ENCODE measurements around the gene FST. TPM values are rescaled to one million over a fixed set of nuclear protein-coding genes. Genes with fewer than 3 reads are reported as not detected.

The FST gene
- total and polyA plus RNA-seq, 2 of the 13 experiments (the other 11 are each of a cell fraction or from before 2014, with no cell fraction given): 38.6 to 136 TPM

- TF ChIP-seq PAXIP1 (CRISPR knock-in tag; conservative IDR thresholded peaks at IDR 0.05): peak; percentile 100
- no peak for TF ChIP-seq ZNF558 (CRISPR knock-in tag; IDR thresholded peaks at IDR 0.05; ENCODE audit: borderline replicate concordance)
- TF ChIP-seq, protein P1, sequence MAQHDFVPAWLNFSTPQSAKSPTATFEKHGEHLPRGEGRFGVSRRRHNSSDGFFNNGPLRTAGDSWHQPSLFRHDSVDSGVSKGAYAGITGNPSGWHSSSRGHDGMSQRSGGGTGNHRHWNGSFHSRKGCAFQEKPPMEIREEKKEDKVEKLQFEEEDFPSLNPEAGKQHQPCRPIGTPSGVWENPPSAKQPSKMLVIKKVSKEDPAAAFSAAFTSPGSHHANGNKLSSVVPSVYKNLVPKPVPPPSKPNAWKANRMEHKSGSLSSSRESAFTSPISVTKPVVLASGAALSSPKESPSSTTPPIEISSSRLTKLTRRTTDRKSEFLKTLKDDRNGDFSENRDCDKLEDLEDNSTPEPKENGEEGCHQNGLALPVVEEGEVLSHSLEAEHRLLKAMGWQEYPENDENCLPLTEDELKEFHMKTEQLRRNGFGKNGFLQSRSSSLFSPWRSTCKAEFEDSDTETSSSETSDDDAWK (CRISPR knock-in tag; IDR thresholded peaks at IDR 0.05): no peak
- peak; percentile 98 for TF ChIP-seq ZNF746 (CRISPR knock-in tag; IDR thresholded peaks at IDR 0.05)
- TF ChIP-seq DMAP1 (CRISPR knock-in tag; IDR thresholded peaks at IDR 0.05): peak; percentile 62; the same call in 1 of the 2 replicates
- no peak for TF ChIP-seq HOXA9 (CRISPR knock-in tag; IDR thresholded peaks at IDR 0.05; ENCODE audit: borderline replicate concordance)
- TF ChIP-seq ZNF317 (CRISPR knock-in tag; IDR thresholded peaks at IDR 0.05): peak; percentile 86
- TF ChIP-seq SOX5 (CRISPR knock-in tag; IDR thresholded peaks at IDR 0.05; ENCODE audit: borderline replicate concordance): peak; percentile 97
- TF ChIP-seq KDM1A (CRISPR knock-in tag; IDR thresholded peaks at IDR 0.05): peak; percentile 92
- no peak for TF ChIP-seq RFX5 (IDR thresholded peaks at IDR 0.05; ENCODE audit: low read depth, low read length)
- no peak for TF ChIP-seq POLR2AphosphoS2 (IDR thresholded peaks at IDR 0.05; ENCODE audit: low read depth, low read length)
- peak; percentile 98 for TF ChIP-seq ZBTB20 (CRISPR knock-in tag; IDR thresholded peaks at IDR 0.05; ENCODE audit: borderline replicate concordance, low read depth)
- TF ChIP-seq ZNF460 (CRISPR knock-in tag; IDR thresholded peaks at IDR 0.05; ENCODE audit: borderline replicate concordance): peak; percentile 40; the same call in 1 of the 2 replicates
- TF ChIP-seq, protein P2, sequence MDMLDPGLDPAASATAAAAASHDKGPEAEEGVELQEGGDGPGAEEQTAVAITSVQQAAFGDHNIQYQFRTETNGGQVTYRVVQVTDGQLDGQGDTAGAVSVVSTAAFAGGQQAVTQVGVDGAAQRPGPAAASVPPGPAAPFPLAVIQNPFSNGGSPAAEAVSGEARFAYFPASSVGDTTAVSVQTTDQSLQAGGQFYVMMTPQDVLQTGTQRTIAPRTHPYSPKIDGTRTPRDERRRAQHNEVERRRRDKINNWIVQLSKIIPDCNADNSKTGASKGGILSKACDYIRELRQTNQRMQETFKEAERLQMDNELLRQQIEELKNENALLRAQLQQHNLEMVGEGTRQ (IDR thresholded peaks at IDR 0.05; ENCODE audit: low read depth, low read length): no peak
- TF ChIP-seq, protein P2 (CRISPR knock-in tag; IDR thresholded peaks at IDR 0.05; ENCODE audit: borderline replicate concordance): peak; percentile 70; the same call in 1 of the 2 replicates
- no peak for TF ChIP-seq ZNF598 (CRISPR knock-in tag; IDR thresholded peaks at IDR 0.05; ENCODE audit: borderline replicate concordance)
- TF ChIP-seq ZNF766 (CRISPR knock-in tag; IDR thresholded peaks at IDR 0.05; ENCODE audit: borderline replicate concordance): peak; percentile 60; the same call in 1 of the 2 replicates
- TF ChIP-seq PRMT3 (CRISPR knock-in tag; IDR thresholded peaks at IDR 0.05; ENCODE audit: borderline replicate concordance, low read depth): peak; percentile 53; the same call in 1 of the 2 replicates
- no peak for TF ChIP-seq PTBP1 (IDR thresholded peaks at IDR 0.05; ENCODE audit: low read depth, low read length, poor library complexity, severe bottlenecking)
- TF ChIP-seq AKAP8 (CRISPR knock-in tag; IDR thresholded peaks at IDR 0.05): peak; percentile 88; the same call in 1 of the 2 replicates
- no peak for TF ChIP-seq PAF1 (CRISPR knock-in tag; IDR thresholded peaks at IDR 0.05)
- TF ChIP-seq CHD4 (IDR thresholded peaks at IDR 0.05; ENCODE audit: borderline replicate concordance, low read length): peak; percentile 63; the same call in 1 of the 2 replicates
- TF ChIP-seq MED13 (CRISPR knock-in tag; IDR thresholded peaks at IDR 0.05): peak; percentile 96
These were observed 3.6 kb upstream of the FST start (continued) for GRCh38 chr5:53476531-53477480.

Data from HepG2 (cell line).